Measurements from ENCODE around the gene C2orf78. TPM values are rescaled to one million over a fixed set of nuclear protein-coding genes. Genes with fewer than 3 reads are reported as not detected.
A peak's percentile ranks its signal among the peaks of the same experiment; 100 is the strongest.

C2orf78 gene
- total and polyA plus RNA-seq, 2 of the 4 experiments (the other 2 are of a cell fraction) = 0.03 TPM; not detected in 1

- dilution Hi-C loops (cut with HindIII; ENCODE audit: low sequenced_read_pairs, unreplicated experiment) = no loop called here
- in situ Hi-C loops (cut with MboI; ENCODE audit: low sequenced_read_pairs) = no loop called here
- H3K9ac ChIP-seq (ENCODE audit: low read depth, low read length) = no peak overlapping the region
Observed at GRCh38 chr2:73780237-73780582, 3.8 kb upstream of the C2orf78 start.

More at GRCh38 chr2:73780237-73780582, 3.8 kb upstream of the C2orf78 start:
- no peak for ATAC-seq (ENCODE audit: low read depth)
- Histone ChIP-seq H3K27ac (ENCODE audit: insufficient read depth, low read length) (no peak overlapping the region), H3K14ac (replicated peaks; ENCODE audit: low read depth, low read length) (no peak overlapping the region), H3K79me1 (ENCODE audit: low read depth in 1 of 2, low read length in 2 of 2) (peaks cover 10 to 29% of the 10 kb centered on the region in 2 experiments; a peak in 2 of 4 replicates), H3K4ac (ENCODE audit: low read depth, low read length) (no peak overlapping the region), H3K9me1 (ENCODE audit: insufficient read depth, low read length) (0 out of 2 replicates have a peak, but pooled peaks cover 3% of the 10 kb centered on the region), H3K23ac (ENCODE audit: low read depth, low read length) (no peak overlapping the region), H3K4me2 (ENCODE audit: low read depth, low read length) (no peak overlapping the region; the same call in 1 of the 2 replicates), H2AK9ac (replicated peaks; ENCODE audit: low read depth, low read length, poor library complexity) (no peak overlapping the region), H2BK120ac (ENCODE audit: low read depth, low read length) (no peak overlapping the region), H4K91ac (ENCODE audit: insufficient read depth, low read depth, low read length) (no peak overlapping the region), H3K36me3 (ENCODE audit: control insufficient read depth, insufficient read depth, low read length) (peaks cover 9% of the 10 kb centered on the region), H4K20me1 (ENCODE audit: insufficient read depth, low read length) (peaks cover 3% of the 10 kb centered on the region; the same call in 1 of the 2 replicates), H2AFZ (replicated peaks; ENCODE audit: low read length, poor library complexity) (peak overlapping the region; percentile 98), H2BK15ac (ENCODE audit: low read depth, low read length) (no peak overlapping the region), H3K56ac (ENCODE audit: extremely low read depth, insufficient read depth, low read length) (no peak overlapping the region), H2AK5ac (ENCODE audit: low read depth, low read length) (no peak overlapping the region), H3K4me1 (ENCODE audit: control insufficient read depth, insufficient read depth, low read length) (peaks cover 5% of the 10 kb centered on the region; the same call in 1 of the 2 replicates), H3K27me3 (ENCODE audit: control insufficient read depth, insufficient read depth, low read length) (no peaks in the 10 kb centered on the region), H3K18ac (ENCODE audit: low read depth, low read length) (no peak overlapping the region), H3K9me3 (ENCODE audit: control insufficient read depth, insufficient read depth, low read length) (no peaks in the 10 kb centered on the region), H2BK20ac (ENCODE audit: low read depth, low read length) (no peak overlapping the region), H4K8ac (ENCODE audit: low read depth in 2 of 2, low read length in 2 of 2) (peak overlapping the region in 1 of 2 experiments; percentile 56; a peak in 1 of 4 replicates), H4K5ac (ENCODE audit: low read depth, low read length) (no peak overlapping the region), H3K4me3 (ENCODE audit: insufficient read depth, low read depth, low read length) (no peak overlapping the region), H2BK5ac (ENCODE audit: low read depth, low read length, poor library complexity, severe bottlenecking) (no peak overlapping the region)
- CTCF ChIA-PET = no interaction called here
- no peak for TF ChIP-seq USF2 (IDR thresholded peaks at IDR 0.05; ENCODE audit: low read depth, low read length)
- TF ChIP-seq CTCF (conservative IDR thresholded peaks at IDR 0.05; ENCODE audit: low read depth, low read length) = no peak
- no peak for TF ChIP-seq MXI1 (IDR thresholded peaks at IDR 0.05; ENCODE audit: borderline replicate concordance, low read depth, low read length)
- TF ChIP-seq CHD1 (IDR thresholded peaks at IDR 0.05; ENCODE audit: low read depth, low read length) = no peak
- TF ChIP-seq NFE2L2 (IDR thresholded peaks at IDR 0.05; ENCODE audit: low read depth, low read length) = no peak
- TF ChIP-seq CEBPB (IDR thresholded peaks at IDR 0.05; ENCODE audit: low read depth, low read length) = no peak
- no peak for TF ChIP-seq RAD21 (IDR thresholded peaks at IDR 0.05; ENCODE audit: low read length)
- no peak for TF ChIP-seq ELK1 (IDR thresholded peaks at IDR 0.05; ENCODE audit: borderline replicate concordance, low read depth, low read length)
- TF ChIP-seq FOS (IDR thresholded peaks at IDR 0.05; ENCODE audit: low read depth, low read length) = no peak
- TF ChIP-seq BHLHE40 (IDR thresholded peaks at IDR 0.05; ENCODE audit: low read depth, low read length) = no peak
- no peak for TF ChIP-seq POLR2A (IDR thresholded peaks at IDR 0.05; ENCODE audit: low read depth, low read length)
- no peak for TF ChIP-seq MAZ (IDR thresholded peaks at IDR 0.05; ENCODE audit: borderline replicate concordance, low read depth, low read length)
- TF ChIP-seq RFX5 (IDR thresholded peaks at IDR 0.05; ENCODE audit: low read depth, low read length) = no peak
- TF ChIP-seq SMC3 (IDR thresholded peaks at IDR 0.05; ENCODE audit: low read depth, low read length) = no peak
- TF ChIP-seq RCOR1 (IDR thresholded peaks at IDR 0.05; ENCODE audit: insufficient replicate concordance, low read length) = no peak
- TF ChIP-seq MAFK (IDR thresholded peaks at IDR 0.05; ENCODE audit: low read depth, low read length) = no peak
- no CpG with 5 or more reads among the region's 7 CpGs for WGBS, 2 experiments (ENCODE audit: extremely low coverage in 2 of 2, insufficient read length in 1 of 2)
- POLR2A ChIA-PET (ENCODE audit: unreplicated experiment) = no interaction called here
- intact Hi-C loops (cut with micrococcal nuclease) = no loop called here
- no peak for DNase-seq
- no TSS peak for BruUV-seq (replicated peaks)

Measured in IMR-90 (cell line).